ENCODE results near the gene CLCN1. TPM values are rescaled to one million over a fixed set of nuclear protein-coding genes. Genes with fewer than 3 reads are reported as not detected.

The CLCN1 gene
- total and polyA plus RNA-seq, 10 donors: 0.06 to 0.54 (median 0.08) TPM; not detected in 3

DNA sequence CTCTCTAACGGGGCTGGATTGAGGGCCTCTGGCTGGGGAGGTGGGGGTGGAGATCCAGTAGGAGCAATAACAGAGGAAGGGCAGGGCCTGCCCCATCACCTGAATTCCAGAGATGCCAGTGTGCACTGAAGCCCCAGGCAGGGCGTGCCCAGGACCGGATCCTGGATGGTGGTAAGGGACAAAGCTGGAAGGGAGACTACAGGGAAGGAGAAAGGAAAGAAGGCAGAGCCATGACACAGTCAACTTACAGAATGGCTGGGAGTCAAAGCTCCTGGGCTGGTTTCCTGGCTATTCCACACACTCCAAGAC is 30.5 kb upstream of the CLCN1 start:
- H3K4me1 ChIP-seq: peaks cover 15 to 45% (median 32%) of the 10 kb centered on the region in 6 donors
- H3K4me3 ChIP-seq: no peak overlapping the region
- no peak overlapping the region for H3K27ac ChIP-seq
- no peaks in the 10 kb centered on the region for H3K36me3 ChIP-seq
- DNase-seq: no peak
- WGBS, 5 donors: 85 to 99% (median 91%) methylated on average over 3 of the region's 3 CpGs
- no peaks in the 10 kb centered on the region for H3K27me3 ChIP-seq (replicated peaks in 1 of 7)
- intact Hi-C loops (cut with DNase I; ENCODE audit: low total_unique reads): no loop called here
- H3K9me3 ChIP-seq: no peaks in the 10 kb centered on the region
- TF ChIP-seq, protein P1, sequence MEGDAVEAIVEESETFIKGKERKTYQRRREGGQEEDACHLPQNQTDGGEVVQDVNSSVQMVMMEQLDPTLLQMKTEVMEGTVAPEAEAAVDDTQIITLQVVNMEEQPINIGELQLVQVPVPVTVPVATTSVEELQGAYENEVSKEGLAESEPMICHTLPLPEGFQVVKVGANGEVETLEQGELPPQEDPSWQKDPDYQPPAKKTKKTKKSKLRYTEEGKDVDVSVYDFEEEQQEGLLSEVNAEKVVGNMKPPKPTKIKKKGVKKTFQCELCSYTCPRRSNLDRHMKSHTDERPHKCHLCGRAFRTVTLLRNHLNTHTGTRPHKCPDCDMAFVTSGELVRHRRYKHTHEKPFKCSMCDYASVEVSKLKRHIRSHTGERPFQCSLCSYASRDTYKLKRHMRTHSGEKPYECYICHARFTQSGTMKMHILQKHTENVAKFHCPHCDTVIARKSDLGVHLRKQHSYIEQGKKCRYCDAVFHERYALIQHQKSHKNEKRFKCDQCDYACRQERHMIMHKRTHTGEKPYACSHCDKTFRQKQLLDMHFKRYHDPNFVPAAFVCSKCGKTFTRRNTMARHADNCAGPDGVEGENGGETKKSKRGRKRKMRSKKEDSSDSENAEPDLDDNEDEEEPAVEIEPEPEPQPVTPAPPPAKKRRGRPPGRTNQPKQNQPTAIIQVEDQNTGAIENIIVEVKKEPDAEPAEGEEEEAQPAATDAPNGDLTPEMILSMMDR (IDR thresholded peaks at IDR 0.05 in 8 of 11, conservative IDR thresholded peaks at IDR 0.05 in 3 of 11): no peak
- TF ChIP-seq POLR2A (IDR thresholded peaks at IDR 0.05): no peak
- no peak for TF ChIP-seq POLR2AphosphoS5 (IDR thresholded peaks at IDR 0.05)

DNA sequence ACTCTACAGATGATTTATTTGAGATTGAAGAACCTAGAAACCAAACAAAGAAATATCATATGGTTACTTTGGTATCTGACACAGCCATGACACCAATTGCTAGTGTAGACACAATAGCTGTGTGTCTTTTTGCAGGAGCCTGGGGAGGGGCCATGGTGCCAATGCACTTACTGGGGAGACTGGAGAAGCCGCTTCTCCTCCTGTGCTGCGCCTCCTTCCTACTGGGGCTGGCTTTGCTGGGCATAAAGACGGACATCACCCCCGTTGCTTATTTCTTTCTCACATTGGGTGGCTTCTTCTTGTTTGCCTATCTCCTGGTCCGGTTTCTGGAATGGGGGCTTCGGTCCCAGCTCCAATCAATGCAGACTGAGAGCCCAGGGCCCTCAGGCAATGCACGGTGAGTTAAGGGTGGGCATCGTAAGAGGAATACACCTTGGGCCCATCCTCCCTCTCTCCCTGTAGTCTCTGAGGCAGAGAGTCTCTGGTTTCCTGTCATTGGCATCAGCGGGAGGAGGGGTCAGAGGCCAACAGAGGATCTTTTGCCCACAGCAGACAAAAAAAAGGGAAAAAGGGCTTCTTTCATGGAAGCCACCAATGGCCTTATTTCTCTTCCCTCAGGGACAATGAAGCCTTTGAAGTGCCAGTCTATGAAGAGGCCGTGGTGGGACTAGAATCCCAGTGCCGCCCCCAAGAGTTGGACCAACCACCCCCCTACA is 29.9 kb upstream of the CLCN1 start:
- Histone ChIP-seq H3K36me3 (no peaks in the 10 kb centered on the region), H3K27me3 (replicated peaks in 1 of 7) (no peaks in the 10 kb centered on the region), H3K4me1 (peaks cover 18 to 47% (median 35%) of the 10 kb centered on the region in 6 donors), H3K9me3 (no peaks in the 10 kb centered on the region), H3K4me3 (no peak overlapping the region), H3K27ac (no peak overlapping the region)
- WGBS, 5 donors: 91 to 98% (median 95%) methylated on average over 11 of the region's 11 CpGs
- no peak for DNase-seq
- intact Hi-C loops (cut with DNase I; ENCODE audit: low total_unique reads): no loop called here
- TF ChIP-seq, protein P1 (IDR thresholded peaks at IDR 0.05 in 8 of 11, conservative IDR thresholded peaks at IDR 0.05 in 3 of 11): no peak
- TF ChIP-seq POLR2AphosphoS5 (IDR thresholded peaks at IDR 0.05) (no peak), POLR2A (IDR thresholded peaks at IDR 0.05) (no peak)

DNA sequence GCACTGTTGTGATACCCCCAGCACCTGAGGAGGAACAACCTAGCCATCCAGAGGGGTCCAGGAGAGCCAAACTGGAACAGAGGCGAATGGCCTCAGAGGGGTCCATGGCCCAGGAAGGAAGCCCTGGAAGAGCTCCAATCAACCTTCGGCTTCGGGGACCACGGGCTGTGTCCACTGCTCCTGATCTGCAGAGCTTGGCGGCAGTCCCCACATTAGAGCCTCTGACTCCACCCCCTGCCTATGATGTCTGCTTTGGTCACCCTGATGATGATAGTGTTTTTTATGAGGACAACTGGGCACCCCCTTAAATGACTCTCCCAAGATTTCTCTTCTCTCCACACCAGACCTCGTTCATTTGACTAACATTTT is 29.4 kb upstream of the CLCN1 start:
- TF ChIP-seq, protein P1 (IDR thresholded peaks at IDR 0.05 in 8 of 11, conservative IDR thresholded peaks at IDR 0.05 in 3 of 11): no peak
- no peak for TF ChIP-seq POLR2AphosphoS5 (IDR thresholded peaks at IDR 0.05)
- peaks cover 24 to 53% (median 40%) of the 10 kb centered on the region in 6 donors for H3K4me1 ChIP-seq
- WGBS, 5 donors: 93 to 96% (median 95%) methylated on average over 6 of the region's 6 CpGs
- no peak overlapping the region for H3K27ac ChIP-seq
- no peak overlapping the region for H3K4me3 ChIP-seq
- peaks cover 0 to 4% (median 1%) of the 10 kb centered on the region in 6 donors for H3K36me3 ChIP-seq
- DNase-seq: no peak
- intact Hi-C loops (cut with DNase I; ENCODE audit: low total_unique reads): no loop called here
- no peaks in the 10 kb centered on the region for H3K9me3 ChIP-seq
- H3K27me3 ChIP-seq (replicated peaks in 1 of 7): no peaks in the 10 kb centered on the region

- Histone ChIP-seq H3K9me3 (no peaks in the 10 kb centered on the region), H3K36me3 (peaks cover 0 to 14% (median 10%) of the 10 kb centered on the region in 6 donors), H3K27ac (peak overlapping the region; percentile 48 to 96 (median 94)), H3K4me1 (peaks cover 24 to 62% (median 41%) of the 10 kb centered on the region in 6 donors), H3K4me3 (peak overlapping the region; percentile 14 to 99 (median 89)), H3K27me3 (replicated peaks in 1 of 7) (no peaks in the 10 kb centered on the region)
- peak; percentile 84 for DNase-seq
- TF ChIP-seq POLR2AphosphoS5 (IDR thresholded peaks at IDR 0.05): no peak
- TF ChIP-seq, protein P1 (IDR thresholded peaks at IDR 0.05 in 8 of 11, conservative IDR thresholded peaks at IDR 0.05 in 3 of 11): no peak
- intact Hi-C loops (cut with DNase I; ENCODE audit: low total_unique reads): no loop called here
- WGBS, 5 donors: 74 to 81% (median 80%) methylated on average over 16 to 17 of the region's 17 CpGs
Observed at GRCh38 chr7:143287339-143287934, 28.5 kb upstream of the CLCN1 start.
